ENCODE measurements around the gene GSTM4. TPM values are rescaled to one million over a fixed set of nuclear protein-coding genes. Genes with fewer than 3 reads are reported as not detected.

Gene GSTM4
- total and polyA plus RNA-seq, 2 of the 8 experiments (the other 6 are each of a cell fraction or from before 2014, with no cell fraction given): 11.3 to 31.4 TPM

DNA sequence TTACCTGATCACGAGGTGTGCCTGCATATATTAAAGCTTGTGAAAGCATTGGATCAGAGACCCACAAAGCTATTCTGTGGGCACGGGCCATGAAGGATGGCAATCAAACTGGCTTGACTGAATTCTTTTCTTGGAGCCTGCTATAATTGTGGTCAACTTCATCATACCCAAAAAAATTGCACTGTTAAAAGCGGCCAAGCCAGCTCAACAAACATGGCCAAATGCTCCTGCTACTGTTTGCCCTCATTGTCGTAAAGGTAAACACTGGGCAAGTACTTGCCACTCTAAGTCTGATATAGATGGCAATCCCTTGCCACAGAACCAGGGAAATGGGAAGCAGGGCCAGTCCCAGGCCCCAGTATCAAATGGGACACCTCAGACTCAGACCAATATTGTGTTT lies 49.5 kb downstream of the GSTM4 start:
- ChIA-PET POLR2A (ENCODE audit: partially characterized antibody) (no interaction called here), CTCF (ENCODE audit: partially characterized antibody) (interaction anchor here (0.9 to 2.3 kb wide), 7 partner anchors 12 to 69 kb away, joined by 3 to 19 read pairs (median 5); partner anchors contain the start of gene GSTM2)
- H3K9me3 ChIP-seq (ENCODE audit: insufficient read depth in 2 of 2, low read depth in 1 of 2, low read length in 1 of 2): peaks cover 6 to 11% of the 10 kb centered on the region in 2 experiments; a peak in 3 of 4 replicates
- no peaks in the 10 kb centered on the region for H4K20me1 ChIP-seq (replicated peaks in 1 of 2; ENCODE audit: control insufficient read depth in 1 of 2, insufficient read depth in 2 of 2, low read length in 2 of 2)
- no peaks in the 10 kb centered on the region; a peak in 1 of 8 replicates for H3K36me3 ChIP-seq (ENCODE audit: control insufficient read depth in 2 of 4, insufficient read depth in 4 of 4, low read length in 3 of 4)
- H2BK20ac ChIP-seq (ENCODE audit: low read length): no peak overlapping the region
- no peaks in the 10 kb centered on the region for H3K23me2 ChIP-seq (ENCODE audit: low read depth, low read length)
- H4K5ac ChIP-seq (ENCODE audit: insufficient read length, low read depth, low read length): no peak overlapping the region
- no peaks in the 10 kb centered on the region for H3K27me3 ChIP-seq (replicated peaks in 1 of 4; ENCODE audit: control insufficient read depth in 3 of 4, extremely low read depth in 1 of 4, insufficient read depth in 3 of 4, low read length in 3 of 4)
- no peak for TF ChIP-seq FOSL1 (IDR thresholded peaks at IDR 0.05; ENCODE audit: insufficient read depth, low read depth, low read length)
- no peak for TF ChIP-seq HDAC2 (IDR thresholded peaks at IDR 0.05; ENCODE audit: borderline replicate concordance in 1 of 2, low read depth in 2 of 2, low read length in 2 of 2)
- TF ChIP-seq EP300 (IDR thresholded peaks at IDR 0.05; ENCODE audit: borderline replicate concordance in 1 of 2, low read depth in 2 of 2, low read length in 2 of 2): no peak
- H2AFZ ChIP-seq (ENCODE audit: low read length): no peak overlapping the region
- no peak overlapping the region for H3K56ac ChIP-seq (replicated peaks; ENCODE audit: insufficient read length, low read depth, low read length)
- H4K91ac ChIP-seq (replicated peaks; ENCODE audit: insufficient read length, low read length): no peak overlapping the region
- FAIRE-seq (no peak), DNase-seq (ENCODE audit: low read depth in 1 of 2, low spot score in 2 of 2) (no peak)
- H3K4me3 ChIP-seq (ENCODE audit: extremely low read depth in 1 of 4, insufficient read depth in 2 of 4, low read depth in 3 of 4, low read length in 4 of 4): no peak overlapping the region
- no peak overlapping the region for H3K4ac ChIP-seq (replicated peaks; ENCODE audit: insufficient read length, low read depth, low read length)
- 91% methylated on average over 4 of the region's 4 CpGs; no CpG with 5 or more reads in 1 of the 2 experiments for whole genome bisulfite sequencing, 2 experiments (ENCODE audit: extremely low coverage in 1 of 2, insufficient coverage in 1 of 2, insufficient read length in 1 of 2, insufficient replicate concordance in 2 of 2, low coverage in 1 of 2, low lambda C conversion rate in 2 of 2, missing lambda C conversion rate in 1 of 2)
- no peaks in the 10 kb centered on the region for H3K79me2 ChIP-seq (ENCODE audit: control insufficient read depth in 1 of 2, insufficient read depth in 2 of 2, low read length in 2 of 2)
- no peak overlapping the region for H3K14ac ChIP-seq (ENCODE audit: insufficient read length)
- no peak overlapping the region for H2AK5ac ChIP-seq (ENCODE audit: low read depth, low read length)
- H2BK120ac ChIP-seq (replicated peaks; ENCODE audit: low read depth, low read length): no peak overlapping the region
- H3K23ac ChIP-seq (ENCODE audit: insufficient read length): no peak overlapping the region
- H2BK15ac ChIP-seq (ENCODE audit: low read length): no peak overlapping the region
- no peak overlapping the region for H3K4me2 ChIP-seq (ENCODE audit: insufficient read depth in 1 of 2, low read depth in 2 of 2, low read length in 2 of 2)
- H2BK5ac ChIP-seq (ENCODE audit: low read depth, low read length): no peak overlapping the region
- no peaks in the 10 kb centered on the region for H3K4me1 ChIP-seq (replicated peaks in 1 of 4; ENCODE audit: control insufficient read depth in 3 of 4, insufficient read depth in 4 of 4, low read length in 3 of 4)
- no peak overlapping the region for H3K9ac ChIP-seq (replicated peaks in 1 of 4; ENCODE audit: extremely low read depth in 1 of 4, low read depth in 3 of 4, low read length in 3 of 4)
- no peak overlapping the region for H2BK12ac ChIP-seq (ENCODE audit: low read depth, low read length)
- no peak overlapping the region for H3K27ac ChIP-seq (ENCODE audit: low read depth, low read length)
- no peak overlapping the region for H3K18ac ChIP-seq (ENCODE audit: extremely low read depth, low read length)
- H4K8ac ChIP-seq (ENCODE audit: extremely low read depth, insufficient read depth, low read length): no peak overlapping the region
- no peaks in the 10 kb centered on the region for H3K79me1 ChIP-seq (ENCODE audit: low read depth, low read length)
